ENCODE measurements around the gene GRK5.

The GRK5 gene

GRCh38 chr10:119443970-119444660 lies 236.7 kb downstream of the GRK5 start:
- DNase-seq (ENCODE audit: low read depth) = no peak

GRCh38 chr10:119444866-119445265 lies 237.5 kb downstream of the GRK5 start:
- DNase-seq (ENCODE audit: low read depth) = no peak

- peak; percentile 76 for DNase-seq (ENCODE audit: low read depth)
These were observed 238.1 kb downstream of the GRK5 start for GRCh38 chr10:119445311-119445934.

- DNase-seq (ENCODE audit: low read depth) = no peak
These were observed 238.6 kb downstream of the GRK5 start for GRCh38 chr10:119445935-119446317.

- DNase-seq (ENCODE audit: low read depth) = no peak
These were observed 239.3 kb downstream of the GRK5 start for GRCh38 chr10:119446441-119447277.

- no peak for DNase-seq (ENCODE audit: low read depth)
These were observed 240.1 kb downstream of the GRK5 start for GRCh38 chr10:119447421-119447820.

- DNase-seq (ENCODE audit: low read depth) = no peak
These were observed 240.6 kb downstream of the GRK5 start for GRCh38 chr10:119447823-119448546.

DNA sequence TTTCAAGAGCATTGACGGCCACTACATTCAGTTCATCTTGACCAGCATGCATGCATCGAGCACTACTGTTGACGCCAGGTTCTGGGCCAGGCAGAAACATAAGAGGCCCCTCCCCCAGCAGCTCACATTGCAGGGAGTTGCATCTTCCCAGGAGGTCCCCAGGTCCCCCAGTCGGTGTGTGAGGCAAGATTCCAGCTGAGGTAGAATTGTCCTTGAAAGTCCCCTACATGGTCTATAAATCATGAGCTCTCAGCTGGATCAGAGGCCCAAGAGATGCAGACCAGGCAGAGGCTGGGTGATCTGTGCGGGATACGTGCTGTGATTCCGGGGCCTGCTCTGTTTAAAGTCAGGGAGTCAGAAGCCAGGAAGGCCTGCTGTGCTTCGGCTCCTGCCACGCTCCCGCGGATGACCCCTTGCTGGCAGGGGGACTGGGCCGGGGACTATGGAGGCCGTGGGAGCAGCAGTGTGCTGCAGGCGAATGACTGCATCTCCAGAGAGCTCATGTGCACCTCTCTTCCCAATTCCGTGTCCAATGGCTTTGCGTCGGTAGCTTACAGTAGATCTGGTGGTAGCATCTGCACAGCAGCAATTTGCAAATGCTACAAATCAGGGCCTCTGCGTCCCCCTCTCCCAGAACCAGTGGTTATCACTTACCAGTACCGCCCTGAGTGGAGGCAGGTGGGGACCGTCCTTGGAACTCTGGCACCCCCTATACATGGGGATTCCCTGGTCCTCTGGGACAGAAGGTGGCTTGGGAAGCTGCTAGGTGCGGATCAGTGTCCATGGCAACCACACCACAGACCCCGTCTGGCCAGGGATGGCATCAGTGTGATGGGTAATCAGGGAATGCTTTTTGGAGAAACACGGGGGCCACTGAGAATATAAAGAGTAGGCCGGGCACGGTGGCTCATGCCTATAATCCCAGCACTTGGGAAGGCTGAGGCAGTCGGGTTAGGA lies 241.5 kb downstream of the GRK5 start:
- DNase-seq (ENCODE audit: low read depth) = no peak

DNA sequence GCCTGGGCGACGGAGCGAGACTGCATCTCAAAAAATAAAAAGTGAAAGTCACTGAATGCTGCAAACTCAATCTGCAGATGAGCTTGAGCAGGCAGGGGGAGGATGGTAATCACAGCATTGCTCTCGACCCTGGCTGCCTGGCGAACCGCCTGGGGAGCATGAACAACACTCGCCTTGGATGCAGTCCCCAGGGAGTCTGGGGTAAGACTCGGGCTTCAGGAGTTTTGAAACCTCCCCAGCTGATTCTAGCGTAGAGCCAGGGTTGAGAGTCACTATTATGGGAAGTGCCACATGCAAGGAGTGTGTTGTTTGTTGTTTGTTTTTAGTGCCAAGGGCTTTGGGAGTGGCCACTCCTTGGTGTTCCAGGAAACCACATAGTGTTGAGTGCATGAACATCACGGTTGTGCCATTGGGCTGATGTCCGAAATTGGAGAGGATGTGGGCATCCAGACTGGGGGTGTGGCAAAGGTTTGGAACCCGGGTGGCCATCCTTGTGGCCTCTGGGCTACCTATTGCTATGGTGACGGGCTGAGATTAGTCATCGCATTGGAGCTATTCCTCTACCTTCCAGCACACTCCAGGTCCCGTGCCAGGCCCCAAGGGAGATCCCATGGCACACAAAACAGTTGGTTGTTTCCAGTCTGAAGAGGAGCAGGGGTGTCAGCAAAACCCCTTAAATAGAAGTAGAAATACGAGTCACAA lies 242.5 kb downstream of the GRK5 start:
- no peak for DNase-seq (ENCODE audit: low read depth)

- DNase-seq (ENCODE audit: low read depth) = no peak
These were observed 243.4 kb downstream of the GRK5 start for GRCh38 chr10:119450606-119451299.

- DNase-seq (ENCODE audit: low read depth) = no peak
These were observed 244.0 kb downstream of the GRK5 start for GRCh38 chr10:119451300-119451896.

DNA sequence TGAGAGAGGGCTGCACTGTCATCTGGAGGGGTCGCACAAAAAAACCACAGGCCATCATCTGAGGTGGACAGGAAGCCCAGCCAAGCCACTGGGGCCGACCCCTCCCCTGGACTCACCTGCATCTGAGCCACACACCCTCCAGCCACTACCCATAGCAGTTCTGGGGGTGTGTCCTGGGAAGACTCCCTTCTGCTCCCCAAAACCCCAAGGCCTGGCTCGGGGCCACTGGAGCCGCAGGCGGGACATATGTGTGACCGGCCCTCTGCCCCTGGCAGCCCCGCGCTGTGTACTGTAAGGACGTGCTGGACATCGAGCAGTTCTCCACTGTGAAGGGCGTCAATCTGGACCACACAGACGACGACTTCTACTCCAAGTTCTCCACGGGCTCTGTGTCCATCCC lies 245.0 kb downstream of the GRK5 start:
- no peak for DNase-seq (ENCODE audit: low read depth)

GRCh38 chr10:119453313-119453712 lies 245.9 kb downstream of the GRK5 start:
- DNase-seq (ENCODE audit: low read depth) = no peak

- no peak for DNase-seq (ENCODE audit: low read depth)
These were observed 246.9 kb downstream of the GRK5 start for GRCh38 chr10:119454316-119454715.

DNA sequence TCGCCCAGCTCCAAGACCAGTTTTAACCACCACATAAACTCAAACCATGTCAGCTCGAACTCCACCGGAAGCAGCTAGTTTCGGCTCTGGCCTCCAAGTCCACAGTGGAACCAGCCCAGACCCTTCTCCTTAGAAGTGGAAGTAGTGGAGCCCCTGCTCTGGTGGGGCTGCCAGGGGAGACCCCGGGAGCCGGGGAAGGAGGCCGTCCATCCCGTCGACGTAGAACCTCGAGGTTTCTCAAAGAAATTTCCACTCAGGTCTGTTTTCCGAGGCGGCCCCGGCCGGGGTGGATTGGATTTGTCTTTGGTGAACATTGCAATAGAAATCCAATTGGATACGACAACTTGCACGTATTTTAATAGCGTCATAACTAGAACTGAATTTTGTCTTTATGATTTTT lies 247.6 kb downstream of the GRK5 start:
- no peak for DNase-seq (ENCODE audit: low read depth)

GRCh38 chr10:119455609-119456434 lies 248.5 kb downstream of the GRK5 start:
- DNase-seq (ENCODE audit: low read depth) = no peak

- no peak for DNase-seq (ENCODE audit: low read depth)
These were observed 249.1 kb downstream of the GRK5 start for GRCh38 chr10:119456435-119456810.

- DNase-seq (ENCODE audit: low read depth) = no peak
These were observed 250.8 kb downstream of the GRK5 start for GRCh38 chr10:119457966-119458766.
